WTC11 (cell line): ENCODE results near the gene PLEKHA1.
A peak's percentile ranks its signal among the peaks of the same experiment; 100 is the strongest.

ENCODE experiments used
- ATF1 ChIP-seq: sonication (generic); formaldehyde crosslinking; IDR thresholded peaks from 2 replicates; pipeline ENCODE4 v1.8.1; 2023; ENCODE audit warnings: mild to moderate bottlenecking, moderate library complexity, missing genetic modification reagents
- ESRRA ChIP-seq: sonication (generic); formaldehyde crosslinking; IDR thresholded peaks from 2 replicates; pipeline ENCODE4 v1.8.1; 2022; ENCODE audit warnings: mild to moderate bottlenecking, missing genetic modification reagents, borderline replicate concordance
- ETV6 ChIP-seq: sonication (generic); formaldehyde crosslinking; IDR thresholded peaks from 2 replicates; pipeline ENCODE4 v1.8.1; 2022; ENCODE audit warnings: mild to moderate bottlenecking, missing genetic modification reagents
- TEAD4 ChIP-seq: sonication (generic); formaldehyde crosslinking; IDR thresholded peaks from 2 replicates; pipeline ENCODE4 v1.8.0; 2022; ENCODE audit warnings: mild to moderate bottlenecking, missing genetic modification reagents
- TF ChIP-seq, protein P1 (sequence below): fragments of 200-600 bp; IDR thresholded peaks from 2 replicates; pipeline ENCODE4 v1.8.0; 2022; ENCODE audit warnings: antibody characterized with exemption
- TF ChIP-seq, protein P2 (sequence below): sonication (generic); formaldehyde crosslinking; IDR thresholded peaks from 2 replicates; pipeline ENCODE4 v1.8.1; 2023; ENCODE audit warnings: mild to moderate bottlenecking, moderate library complexity, missing genetic modification reagents
- TF ChIP-seq, protein P3 (sequence below): sonication (generic); formaldehyde crosslinking; IDR thresholded peaks from 2 replicates; pipeline ENCODE4 v1.8.0; 2022; ENCODE audit warnings: mild to moderate bottlenecking, missing genetic modification reagents
- TF ChIP-seq, protein P4 (sequence below): sonication (generic); formaldehyde crosslinking; IDR thresholded peaks from 2 replicates; pipeline ENCODE4 v1.8.0; 2023; ENCODE audit warnings: missing genetic modification reagents
- TF ChIP-seq, protein P5 (sequence below): sonication (generic); formaldehyde crosslinking; IDR thresholded peaks from 2 replicates; pipeline ENCODE4 v1.8.0; 2022; ENCODE audit warnings: mild to moderate bottlenecking, missing genetic modification reagents
- TF ChIP-seq, protein P6 (sequence below): sonication (generic); formaldehyde crosslinking; IDR thresholded peaks from 2 replicates; pipeline ENCODE4 v1.8.1; 2023; ENCODE audit warnings: mild to moderate bottlenecking, missing genetic modification reagents, moderate library complexity
- TF ChIP-seq, protein P7 (sequence below): sonication (generic); formaldehyde crosslinking; IDR thresholded peaks from 2 replicates; pipeline ENCODE4 v1.8.1; 2022; ENCODE audit warnings: mild to moderate bottlenecking, moderate library complexity, missing genetic modification reagents

DNA sequence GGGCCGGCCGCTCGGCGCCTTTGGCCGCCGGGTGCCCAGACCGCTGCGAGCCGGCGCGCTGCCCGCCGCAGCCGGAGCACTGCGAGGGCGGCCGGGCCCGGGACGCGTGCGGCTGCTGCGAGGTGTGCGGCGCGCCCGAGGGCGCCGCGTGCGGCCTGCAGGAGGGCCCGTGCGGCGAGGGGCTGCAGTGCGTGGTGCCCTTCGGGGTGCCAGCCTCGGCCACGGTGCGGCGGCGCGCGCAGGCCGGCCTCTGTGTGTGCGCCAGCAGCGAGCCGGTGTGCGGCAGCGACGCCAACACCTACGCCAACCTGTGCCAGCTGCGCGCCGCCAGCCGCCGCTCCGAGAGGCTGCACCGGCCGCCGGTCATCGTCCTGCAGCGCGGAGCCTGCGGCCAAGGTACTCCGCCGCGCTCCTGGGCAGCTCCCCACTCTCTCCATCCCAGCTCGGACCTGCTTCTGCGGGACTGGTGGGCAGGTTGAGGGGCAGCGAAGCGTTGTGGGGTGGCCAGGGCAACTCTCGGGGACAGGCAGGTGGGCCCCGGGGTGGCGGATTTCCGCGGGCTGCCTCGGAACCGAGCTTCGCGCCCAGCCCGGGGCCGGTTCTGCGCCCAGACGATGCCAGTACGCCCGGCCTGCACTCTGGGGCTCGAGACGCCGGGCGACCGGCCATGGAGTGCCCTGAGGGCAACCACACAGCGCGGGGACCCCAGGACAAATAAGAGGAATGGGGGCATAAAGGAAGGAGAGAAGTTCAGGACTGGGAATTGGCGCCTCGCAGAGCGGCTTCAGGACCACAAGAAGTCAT, 87.4 kb downstream of the PLEKHA1 start:
- TF ChIP-seq, protein P1, sequence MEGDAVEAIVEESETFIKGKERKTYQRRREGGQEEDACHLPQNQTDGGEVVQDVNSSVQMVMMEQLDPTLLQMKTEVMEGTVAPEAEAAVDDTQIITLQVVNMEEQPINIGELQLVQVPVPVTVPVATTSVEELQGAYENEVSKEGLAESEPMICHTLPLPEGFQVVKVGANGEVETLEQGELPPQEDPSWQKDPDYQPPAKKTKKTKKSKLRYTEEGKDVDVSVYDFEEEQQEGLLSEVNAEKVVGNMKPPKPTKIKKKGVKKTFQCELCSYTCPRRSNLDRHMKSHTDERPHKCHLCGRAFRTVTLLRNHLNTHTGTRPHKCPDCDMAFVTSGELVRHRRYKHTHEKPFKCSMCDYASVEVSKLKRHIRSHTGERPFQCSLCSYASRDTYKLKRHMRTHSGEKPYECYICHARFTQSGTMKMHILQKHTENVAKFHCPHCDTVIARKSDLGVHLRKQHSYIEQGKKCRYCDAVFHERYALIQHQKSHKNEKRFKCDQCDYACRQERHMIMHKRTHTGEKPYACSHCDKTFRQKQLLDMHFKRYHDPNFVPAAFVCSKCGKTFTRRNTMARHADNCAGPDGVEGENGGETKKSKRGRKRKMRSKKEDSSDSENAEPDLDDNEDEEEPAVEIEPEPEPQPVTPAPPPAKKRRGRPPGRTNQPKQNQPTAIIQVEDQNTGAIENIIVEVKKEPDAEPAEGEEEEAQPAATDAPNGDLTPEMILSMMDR, result no peak
- no peak for TF ChIP-seq ETV6 (CRISPR knock-in tag)
- TF ChIP-seq, protein P2, sequence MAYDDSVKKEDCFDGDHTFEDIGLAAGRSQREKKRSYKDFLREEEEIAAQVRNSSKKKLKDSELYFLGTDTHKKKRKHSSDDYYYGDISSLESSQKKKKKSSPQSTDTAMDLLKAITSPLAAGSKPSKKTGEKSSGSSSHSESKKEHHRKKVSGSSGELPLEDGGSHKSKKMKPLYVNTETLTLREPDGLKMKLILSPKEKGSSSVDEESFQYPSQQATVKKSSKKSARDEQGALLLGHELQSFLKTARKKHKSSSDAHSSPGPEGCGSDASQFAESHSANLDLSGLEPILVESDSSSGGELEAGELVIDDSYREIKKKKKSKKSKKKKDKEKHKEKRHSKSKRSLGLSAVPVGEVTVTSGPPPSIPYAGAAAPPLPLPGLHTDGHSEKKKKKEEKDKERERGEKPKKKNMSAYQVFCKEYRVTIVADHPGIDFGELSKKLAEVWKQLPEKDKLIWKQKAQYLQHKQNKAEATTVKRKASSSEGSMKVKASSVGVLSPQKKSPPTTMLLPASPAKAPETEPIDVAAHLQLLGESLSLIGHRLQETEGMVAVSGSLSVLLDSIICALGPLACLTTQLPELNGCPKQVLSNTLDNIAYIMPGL (CRISPR knock-in tag), result 0 out of 2 replicates have a peak, but pooled peaks have one; percentile 31
- TF ChIP-seq, protein P3, sequence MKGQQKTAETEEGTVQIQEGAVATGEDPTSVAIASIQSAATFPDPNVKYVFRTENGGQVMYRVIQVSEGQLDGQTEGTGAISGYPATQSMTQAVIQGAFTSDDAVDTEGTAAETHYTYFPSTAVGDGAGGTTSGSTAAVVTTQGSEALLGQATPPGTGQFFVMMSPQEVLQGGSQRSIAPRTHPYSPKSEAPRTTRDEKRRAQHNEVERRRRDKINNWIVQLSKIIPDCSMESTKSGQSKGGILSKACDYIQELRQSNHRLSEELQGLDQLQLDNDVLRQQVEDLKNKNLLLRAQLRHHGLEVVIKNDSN (CRISPR knock-in tag), result no peak
- TF ChIP-seq, protein P4, sequence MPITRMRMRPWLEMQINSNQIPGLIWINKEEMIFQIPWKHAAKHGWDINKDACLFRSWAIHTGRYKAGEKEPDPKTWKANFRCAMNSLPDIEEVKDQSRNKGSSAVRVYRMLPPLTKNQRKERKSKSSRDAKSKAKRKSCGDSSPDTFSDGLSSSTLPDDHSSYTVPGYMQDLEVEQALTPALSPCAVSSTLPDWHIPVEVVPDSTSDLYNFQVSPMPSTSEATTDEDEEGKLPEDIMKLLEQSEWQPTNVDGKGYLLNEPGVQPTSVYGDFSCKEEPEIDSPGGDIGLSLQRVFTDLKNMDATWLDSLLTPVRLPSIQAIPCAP (CRISPR knock-in tag), result no peak
- no peak for TF ChIP-seq TEAD4 (CRISPR knock-in tag)
- TF ChIP-seq, protein P5, sequence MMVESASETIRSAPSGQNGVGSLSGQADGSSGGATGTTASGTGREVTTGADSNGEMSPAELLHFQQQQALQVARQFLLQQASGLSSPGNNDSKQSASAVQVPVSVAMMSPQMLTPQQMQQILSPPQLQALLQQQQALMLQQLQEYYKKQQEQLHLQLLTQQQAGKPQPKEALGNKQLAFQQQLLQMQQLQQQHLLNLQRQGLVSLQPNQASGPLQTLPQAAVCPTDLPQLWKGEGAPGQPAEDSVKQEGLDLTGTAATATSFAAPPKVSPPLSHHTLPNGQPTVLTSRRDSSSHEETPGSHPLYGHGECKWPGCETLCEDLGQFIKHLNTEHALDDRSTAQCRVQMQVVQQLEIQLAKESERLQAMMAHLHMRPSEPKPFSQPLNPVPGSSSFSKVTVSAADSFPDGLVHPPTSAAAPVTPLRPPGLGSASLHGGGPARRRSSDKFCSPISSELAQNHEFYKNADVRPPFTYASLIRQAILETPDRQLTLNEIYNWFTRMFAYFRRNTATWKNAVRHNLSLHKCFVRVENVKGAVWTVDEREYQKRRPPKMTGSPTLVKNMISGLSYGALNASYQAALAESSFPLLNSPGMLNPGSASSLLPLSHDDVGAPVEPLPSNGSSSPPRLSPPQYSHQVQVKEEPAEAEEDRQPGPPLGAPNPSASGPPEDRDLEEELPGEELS, result peak; percentile 14; the same call in 1 of the 2 replicates
- TF ChIP-seq, protein P6, sequence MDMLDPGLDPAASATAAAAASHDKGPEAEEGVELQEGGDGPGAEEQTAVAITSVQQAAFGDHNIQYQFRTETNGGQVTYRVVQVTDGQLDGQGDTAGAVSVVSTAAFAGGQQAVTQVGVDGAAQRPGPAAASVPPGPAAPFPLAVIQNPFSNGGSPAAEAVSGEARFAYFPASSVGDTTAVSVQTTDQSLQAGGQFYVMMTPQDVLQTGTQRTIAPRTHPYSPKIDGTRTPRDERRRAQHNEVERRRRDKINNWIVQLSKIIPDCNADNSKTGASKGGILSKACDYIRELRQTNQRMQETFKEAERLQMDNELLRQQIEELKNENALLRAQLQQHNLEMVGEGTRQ (CRISPR knock-in tag), result no peak
- no peak for TF ChIP-seq ESRRA (CRISPR knock-in tag)
- no peak for TF ChIP-seq ATF1 (CRISPR knock-in tag)
- TF ChIP-seq, protein P7, sequence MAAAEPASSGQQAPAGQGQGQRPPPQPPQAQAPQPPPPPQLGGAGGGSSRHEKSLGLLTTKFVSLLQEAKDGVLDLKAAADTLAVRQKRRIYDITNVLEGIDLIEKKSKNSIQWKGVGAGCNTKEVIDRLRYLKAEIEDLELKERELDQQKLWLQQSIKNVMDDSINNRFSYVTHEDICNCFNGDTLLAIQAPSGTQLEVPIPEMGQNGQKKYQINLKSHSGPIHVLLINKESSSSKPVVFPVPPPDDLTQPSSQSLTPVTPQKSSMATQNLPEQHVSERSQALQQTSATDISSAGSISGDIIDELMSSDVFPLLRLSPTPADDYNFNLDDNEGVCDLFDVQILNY (CRISPR knock-in tag), result no peak
